ENCODE measurements around the gene ABR.
"Not testable (repeated sequence)": the region's sequence is repeated elsewhere in the genome, so short reads cannot be mapped to it uniquely, and the experiment has no call there.

GRCh38 chr17:1065416-1065815 lies 114.4 kb downstream of the ABR start:
- not testable (repeated sequence) for TF ChIP-seq CTCF (IDR thresholded peaks at IDR 0.05; ENCODE audit: control extremely low read depth in 1 of 3, insufficient read depth in 1 of 3, low read depth in 1 of 3, low read length in 3 of 3); CREB1 (IDR thresholded peaks at IDR 0.05); SP1 (IDR thresholded peaks at IDR 0.05; ENCODE audit: low read depth, low read length)
